Measurements from ENCODE around the gene CNNM4.

Gene CNNM4

GRCh38 chr2:96816127-96816835 is 55.6 kb downstream of the CNNM4 start, which contains the start of gene CNNM3:
TSS of gene CNNM3 (plus strand) at chr2:96816268. CDS start at chr2:96816278, 10 bp downstream.
- DNase-seq = peak; percentile 94

- DNase-seq = no peak
Measured at GRCh38 chr2:96816836-96817702, 56.4 kb downstream of the CNNM4 start.

GRCh38 chr2:96817882-96818281 is 57.2 kb downstream of the CNNM4 start:
- no peak for DNase-seq

- DNase-seq = no peak
Measured at GRCh38 chr2:96819128-96819875, 58.6 kb downstream of the CNNM4 start.

- DNase-seq = no peak
Measured at GRCh38 chr2:96819876-96820511, 59.3 kb downstream of the CNNM4 start.

GRCh38 chr2:96821113-96821675 is 60.5 kb downstream of the CNNM4 start:
- no peak for DNase-seq

- no peak for DNase-seq
Measured at GRCh38 chr2:96822786-96823185, 62.1 kb downstream of the CNNM4 start.

GRCh38 chr2:96823198-96823597 is 62.5 kb downstream of the CNNM4 start:
- no peak for DNase-seq

GRCh38 chr2:96824079-96824870 is 63.6 kb downstream of the CNNM4 start:
- DNase-seq = no peak

GRCh38 chr2:96825057-96825456 is 64.4 kb downstream of the CNNM4 start:
- DNase-seq = no peak

GRCh38 chr2:96826546-96827278 is 66.0 kb downstream of the CNNM4 start:
- DNase-seq = no peak

- DNase-seq = no peak
Measured at GRCh38 chr2:96828436-96828835, 67.7 kb downstream of the CNNM4 start.

GRCh38 chr2:96828874-96829273 is 68.2 kb downstream of the CNNM4 start:
- DNase-seq = no peak

GRCh38 chr2:96830044-96830562 is 69.4 kb downstream of the CNNM4 start:
- no peak for DNase-seq

GRCh38 chr2:96831679-96832078 is 71.0 kb downstream of the CNNM4 start:
- DNase-seq = no peak

GRCh38 chr2:96832408-96832753 is 71.7 kb downstream of the CNNM4 start:
- DNase-seq = no peak

- no peak for DNase-seq
Measured at GRCh38 chr2:96832754-96833507, 72.2 kb downstream of the CNNM4 start.

- no peak for DNase-seq
Measured at GRCh38 chr2:96835830-96836229, 75.1 kb downstream of the CNNM4 start.

GRCh38 chr2:96837575-96837974 is 76.9 kb downstream of the CNNM4 start:
- no peak for DNase-seq
